Activated CD4-positive, alpha-beta T cell treated with anti-CD3 and anti-CD28 coated beads, Interleukin-2, Interleukin-6, amounts not matched to agents 100 ng/mL and 50 ng/mL, durations not matched to agents 16 hours and 8 hours (primary cell): ENCODE results near the gene PRUNE2.
A peak's percentile ranks its signal among the peaks of the same experiment; 100 is the strongest.

Experiments used
- DNase-seq: peaks from one replicate; pipeline ENCODE4 v3.0.0-alpha.2; 2020

PRUNE2 gene

DNA sequence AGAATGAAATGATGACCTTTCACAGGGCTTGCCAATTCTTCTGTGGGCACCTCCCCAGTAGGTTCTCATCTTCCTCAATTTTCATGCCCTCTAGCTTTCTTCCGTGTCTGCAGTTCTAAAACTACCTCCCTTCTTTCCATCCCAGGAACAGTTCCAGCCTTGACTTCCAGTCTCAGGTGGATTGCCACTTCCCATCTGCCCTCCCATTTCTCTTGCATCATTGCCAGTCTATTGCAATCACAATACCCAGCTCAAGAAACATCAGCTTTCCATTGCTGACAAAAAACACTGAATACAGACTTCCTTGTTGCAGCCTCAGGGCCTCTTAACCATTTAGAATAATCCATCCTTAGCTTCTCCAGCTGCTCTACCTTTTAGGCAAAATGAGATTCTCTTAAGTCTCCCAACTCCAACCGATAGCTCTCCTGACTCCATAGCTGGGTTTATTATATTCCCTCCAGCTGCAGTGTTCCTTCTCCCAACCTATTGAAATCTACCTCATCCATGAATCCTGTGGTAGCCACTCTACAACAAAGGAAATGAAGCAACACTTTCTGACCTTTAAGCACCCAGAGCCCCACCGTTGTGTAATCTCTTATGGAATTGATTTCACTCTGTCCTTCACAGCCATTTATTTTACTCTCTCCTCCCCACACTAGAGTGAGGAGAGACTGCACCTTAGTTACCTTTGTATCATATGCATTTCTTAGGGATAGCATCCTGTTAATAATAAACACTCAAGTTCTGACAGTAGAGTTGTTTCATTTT is 217.3 kb downstream of the PRUNE2 start:
- DNase-seq: no peak

DNA sequence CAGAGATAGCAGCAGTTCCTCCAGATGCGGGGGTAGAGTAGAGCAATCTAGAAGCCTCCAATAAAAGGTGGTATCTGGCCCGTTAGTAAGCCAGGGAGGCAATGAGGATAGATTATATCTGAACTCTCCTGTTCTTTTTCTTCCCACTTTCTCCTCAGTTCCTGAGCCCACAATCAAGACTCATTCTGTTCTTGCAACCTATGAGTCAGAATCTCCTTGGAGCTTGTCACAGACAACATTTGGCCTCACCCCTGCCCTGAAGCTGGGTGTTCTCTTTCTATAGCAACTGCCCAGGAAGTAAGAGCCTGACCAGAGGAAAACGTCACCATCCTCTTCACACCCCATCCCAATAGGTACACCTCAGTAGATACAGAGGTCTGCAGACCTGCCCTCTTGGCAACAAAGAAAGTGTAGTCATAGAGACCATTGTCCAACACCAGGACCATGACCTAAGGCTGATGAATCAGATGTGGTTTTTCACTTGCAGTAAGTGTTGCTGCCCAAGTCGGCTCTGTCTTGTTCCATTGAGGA is 218.0 kb downstream of the PRUNE2 start:
- peak; percentile 46 for DNase-seq

DNA sequence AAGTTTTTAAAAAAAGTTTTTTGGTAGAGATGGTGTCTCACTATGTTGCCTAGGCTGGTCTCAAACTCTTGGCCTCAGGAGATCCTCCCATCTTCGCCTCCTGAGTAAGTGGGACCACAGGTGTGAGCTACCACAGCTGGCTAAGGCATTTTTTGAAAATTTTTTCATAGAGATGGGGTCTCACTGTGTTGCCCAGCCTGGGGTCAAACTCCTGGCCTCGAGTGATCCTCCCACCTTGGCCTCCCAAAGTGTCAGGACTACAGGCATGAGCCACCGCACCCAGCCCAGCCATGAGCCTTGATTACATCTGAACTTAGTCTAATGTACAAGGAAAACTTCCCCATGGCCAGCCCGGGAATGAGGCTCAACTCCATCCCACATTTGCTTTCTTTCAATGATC is 219.2 kb downstream of the PRUNE2 start:
- DNase-seq: no peak

DNA sequence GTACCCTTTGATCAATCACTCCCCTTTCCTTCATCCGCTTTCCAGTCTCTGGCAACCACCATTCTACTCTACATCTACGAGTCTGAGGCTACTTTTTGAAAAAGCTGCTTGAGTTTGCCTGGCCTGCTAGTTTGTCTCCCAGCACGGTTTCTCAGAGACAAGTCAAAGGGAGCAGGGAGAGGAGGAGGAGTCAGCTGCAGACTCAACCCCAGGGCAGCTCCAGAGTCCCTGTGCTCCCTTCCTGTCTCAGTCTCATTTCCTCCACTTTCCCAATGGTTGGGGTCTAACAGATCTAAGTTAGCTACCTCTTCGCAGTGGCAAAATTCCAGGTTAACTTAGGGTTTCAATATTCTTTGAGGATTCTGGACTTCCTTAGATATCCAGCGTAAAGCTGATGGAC is 221.7 kb downstream of the PRUNE2 start:
- no peak for DNase-seq

DNA sequence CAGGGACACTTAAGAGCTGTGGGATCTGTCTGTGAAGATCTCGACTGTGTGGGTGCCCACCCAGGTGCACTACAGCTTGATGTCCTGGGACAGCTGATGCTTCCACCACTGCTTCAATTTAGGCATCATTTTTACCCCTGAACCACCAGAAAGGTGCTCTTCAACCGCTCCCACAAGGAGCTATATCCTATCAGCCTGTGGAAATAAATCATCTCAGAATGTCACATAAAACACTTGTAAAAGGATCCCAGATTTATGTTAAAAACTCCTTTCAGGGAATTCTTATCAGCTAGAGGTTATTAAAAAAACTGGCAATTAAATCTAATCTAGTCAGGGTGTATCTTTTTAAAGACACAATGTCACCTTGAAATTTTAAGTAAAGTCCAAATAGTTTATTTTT is 224.4 kb downstream of the PRUNE2 start:
- no peak for DNase-seq

DNA sequence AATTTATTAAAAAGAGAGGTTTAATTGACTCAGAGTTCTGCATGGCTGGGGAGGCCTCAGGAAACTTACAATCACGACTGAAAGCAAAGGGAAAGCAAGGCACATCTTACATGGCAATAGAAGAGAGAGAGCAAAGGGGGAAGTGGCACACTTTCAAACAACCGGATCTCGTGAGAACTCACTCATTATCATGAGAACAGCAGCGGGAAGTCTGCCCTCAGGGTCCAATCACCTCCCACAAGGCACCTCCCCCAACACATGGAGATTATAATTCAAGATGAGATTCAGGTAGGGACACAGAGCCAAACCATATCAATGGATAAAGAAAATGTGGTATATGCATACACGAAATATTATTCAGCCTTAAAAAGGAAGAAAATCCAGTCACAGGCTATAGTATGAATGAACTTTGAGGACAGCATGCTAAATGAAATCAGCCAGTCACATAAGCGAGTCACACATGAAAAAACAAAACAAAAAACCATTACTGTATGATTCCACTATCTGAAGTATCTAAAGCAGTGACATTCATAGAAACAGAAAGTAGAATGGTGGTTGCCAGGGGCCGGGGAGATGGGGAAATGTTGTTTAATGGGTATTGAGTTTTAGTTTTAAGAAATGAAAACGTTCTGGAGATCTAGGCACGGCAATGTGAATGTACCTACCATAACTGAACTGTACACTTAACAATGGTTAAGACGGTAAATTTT is 225.0 kb downstream of the PRUNE2 start:
- DNase-seq: no peak

DNA sequence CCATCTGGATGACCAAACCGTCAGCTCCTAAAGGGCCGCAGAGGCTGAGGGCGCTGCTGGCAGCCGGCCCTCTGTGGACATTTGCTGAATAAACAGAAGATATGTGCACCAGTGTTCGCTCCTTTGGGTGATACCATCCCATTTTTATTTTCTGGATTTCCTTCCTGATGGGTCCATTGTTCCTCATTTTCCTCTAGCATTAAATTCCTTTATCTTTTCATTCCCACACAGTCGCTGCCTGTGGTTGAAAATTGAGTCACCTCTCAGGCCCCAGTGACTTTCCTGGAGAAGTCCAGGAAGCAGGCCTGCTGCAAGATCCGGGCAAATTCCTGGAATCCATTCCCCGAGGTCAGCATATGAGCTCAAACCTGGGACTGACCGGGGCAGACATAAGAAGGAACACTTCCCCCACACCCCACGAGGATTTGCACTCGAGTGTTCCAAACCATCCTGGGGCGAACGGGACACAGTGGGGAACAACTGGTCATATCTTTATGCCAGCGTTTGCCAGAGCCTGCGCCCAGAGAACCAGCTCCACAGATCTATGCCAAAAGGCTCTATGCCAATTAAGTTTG is 228.3 kb downstream of the PRUNE2 start:
- DNase-seq: no peak

DNA sequence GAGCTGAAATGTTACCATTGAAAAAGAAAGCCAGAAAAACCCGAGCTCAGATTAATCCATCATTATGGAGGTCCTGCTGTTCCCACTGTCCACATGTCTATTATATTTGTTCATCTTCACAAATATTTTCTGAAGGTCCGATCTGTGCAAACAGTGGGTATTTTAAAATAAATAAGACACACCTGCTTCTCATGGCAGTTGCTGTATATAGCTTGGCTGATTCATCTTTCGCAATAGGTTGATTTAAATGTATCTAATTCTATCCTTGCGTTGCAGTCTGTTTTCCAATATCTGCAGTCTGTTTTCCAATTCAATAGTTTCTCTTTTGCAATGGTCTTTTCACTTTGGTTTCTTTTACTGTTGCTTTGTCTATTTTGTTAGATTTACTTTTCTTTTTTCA is 229.1 kb downstream of the PRUNE2 start:
- DNase-seq: no peak

DNA sequence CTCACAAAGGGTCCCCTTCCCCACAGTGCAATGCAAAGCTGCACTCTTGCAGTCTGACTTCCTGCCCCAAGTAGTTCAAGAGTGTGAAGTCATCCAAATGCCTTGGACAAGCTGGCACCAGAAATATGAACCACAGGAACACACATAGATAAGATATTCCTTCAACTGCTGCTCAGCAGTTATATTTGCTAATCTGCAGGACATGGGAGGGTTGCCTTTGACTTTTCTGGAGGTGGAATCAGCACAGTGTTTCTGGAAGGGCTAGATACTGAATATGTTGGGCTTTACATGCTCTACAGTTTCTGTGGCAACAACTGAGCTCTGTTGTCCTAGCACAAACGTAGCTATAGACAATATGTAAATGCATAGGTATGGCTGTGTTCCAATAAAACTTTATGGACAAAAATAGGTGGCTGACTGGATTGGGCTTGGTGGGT is 238.4 kb downstream of the PRUNE2 start:
- DNase-seq: no peak

DNA sequence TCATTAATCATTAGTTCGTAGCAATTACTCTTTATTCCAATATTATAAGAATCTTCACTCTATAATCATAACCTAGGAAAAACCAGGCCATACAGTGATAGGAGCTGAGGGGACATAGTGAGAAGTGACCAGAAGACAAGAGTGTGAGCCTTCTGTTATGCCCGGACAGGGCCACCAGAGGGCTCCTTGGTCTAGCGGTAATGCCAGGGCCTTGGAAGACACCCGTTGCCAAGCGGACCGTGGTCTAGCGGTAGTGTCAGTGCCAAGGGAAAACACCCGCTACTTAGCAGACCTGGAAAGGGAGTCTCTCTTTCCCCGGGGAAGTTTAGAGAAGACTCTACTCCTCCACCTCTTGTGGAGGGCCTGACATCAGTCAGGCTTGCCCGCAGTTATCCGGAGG is 239.9 kb downstream of the PRUNE2 start:
- peak; percentile 12 for DNase-seq

DNA sequence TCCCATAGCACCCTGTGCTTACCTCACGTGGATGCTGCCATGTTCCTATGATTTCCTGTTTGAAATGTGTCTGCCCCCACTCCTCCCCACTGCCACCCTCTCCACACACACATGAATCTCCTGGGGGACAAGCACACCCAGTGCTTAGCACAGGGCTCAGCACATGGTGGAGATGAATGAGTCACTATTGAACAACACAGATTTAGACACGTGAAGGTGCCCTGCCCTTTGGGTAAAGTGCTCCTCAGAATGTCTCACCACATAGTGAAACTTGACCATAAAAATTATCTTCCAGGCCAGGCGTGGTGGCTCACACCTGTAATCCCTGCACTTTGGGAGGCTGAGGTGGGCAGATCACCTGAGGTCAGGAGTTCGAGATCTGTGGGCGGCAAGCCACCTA is 240.5 kb downstream of the PRUNE2 start:
- no peak for DNase-seq

DNA sequence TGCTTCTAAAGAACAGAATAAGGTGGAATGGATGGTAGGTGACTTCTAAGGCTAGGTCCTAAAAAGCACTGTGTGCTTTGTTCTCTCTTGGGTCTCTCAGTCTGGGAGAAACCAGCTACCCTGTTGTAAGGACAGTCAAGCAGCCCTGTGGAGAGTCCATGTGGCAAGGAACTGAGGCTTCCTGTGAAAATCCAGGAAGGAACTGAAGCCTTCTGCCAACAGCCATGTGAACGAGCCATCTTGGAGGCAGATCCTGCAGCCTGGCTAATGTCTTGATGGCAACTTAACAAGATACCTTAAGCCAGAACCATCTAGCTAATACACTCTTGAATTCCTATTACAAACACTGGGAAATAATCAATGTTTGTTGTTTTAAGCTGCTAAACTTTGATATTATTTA is 241.8 kb downstream of the PRUNE2 start:
- no peak for DNase-seq

DNA sequence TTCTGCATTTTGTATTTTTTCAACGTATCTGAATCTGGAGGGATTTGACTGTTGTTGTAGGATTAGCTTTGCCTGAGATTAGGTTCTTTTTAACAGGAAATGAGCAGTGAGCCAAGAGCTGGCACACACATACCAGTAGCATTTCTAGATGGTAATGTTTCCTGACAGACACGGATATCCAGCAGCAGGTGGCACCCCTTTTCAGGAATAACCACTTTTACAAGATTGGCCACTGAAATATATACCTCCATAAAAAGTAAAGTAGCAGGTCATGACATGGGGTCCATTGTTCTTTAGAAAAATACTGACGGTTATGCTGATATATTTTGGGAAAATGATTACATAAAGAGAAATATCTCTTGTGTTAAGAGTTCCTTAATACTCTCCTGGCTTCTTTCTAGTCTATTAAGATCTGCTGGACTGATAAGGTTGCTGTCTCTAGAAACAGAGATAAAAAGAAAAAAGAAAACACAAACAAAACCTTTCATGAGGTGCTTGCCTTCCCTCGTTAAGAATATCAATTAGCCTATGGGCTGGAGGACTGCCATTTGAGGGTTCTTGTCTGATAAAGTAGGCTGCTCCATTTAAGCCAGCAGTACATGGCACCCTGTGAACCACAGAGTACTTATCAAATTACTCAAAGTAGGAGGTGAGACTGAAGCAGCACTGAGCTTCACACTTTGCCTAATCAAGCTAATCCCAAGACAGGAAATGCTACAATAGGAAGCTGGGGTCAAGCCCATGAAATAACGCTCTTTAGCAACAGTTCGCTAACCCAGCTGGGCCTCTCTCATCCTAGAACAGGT is 243.2 kb downstream of the PRUNE2 start:
- DNase-seq: peak; percentile 26

DNA sequence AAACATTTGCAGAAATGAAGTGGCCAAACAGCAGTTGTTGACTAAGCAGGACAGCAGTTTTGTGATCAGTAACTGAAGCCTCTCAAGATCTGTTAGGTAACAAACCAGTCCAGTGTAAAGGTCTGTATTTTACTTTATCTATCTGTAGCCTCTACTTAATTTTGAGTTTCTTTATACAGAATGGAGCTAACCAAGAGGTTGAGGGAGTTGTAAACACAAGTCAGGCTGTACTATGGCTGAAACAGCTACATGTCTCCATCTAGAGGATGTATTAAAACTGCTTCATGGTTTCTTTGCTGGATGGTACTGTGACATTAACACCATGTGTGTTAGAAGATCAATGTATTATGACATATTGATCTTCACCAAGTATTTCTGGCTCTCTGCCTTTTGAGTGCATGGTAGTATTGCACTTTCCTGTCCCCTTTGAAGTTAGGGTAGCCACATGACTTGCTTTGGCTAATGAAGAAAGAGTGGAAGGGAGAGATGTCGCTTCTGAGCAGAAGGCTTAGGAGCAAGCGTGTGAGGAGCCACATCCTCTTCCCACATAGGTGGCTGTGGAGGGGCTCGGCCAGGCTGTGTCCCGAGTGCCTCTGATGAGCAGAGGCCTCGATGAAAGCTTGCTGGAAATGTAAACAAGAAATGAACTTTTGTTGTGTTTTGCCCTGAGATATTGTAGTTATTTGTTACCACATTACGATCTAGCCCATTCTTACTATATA is 247.2 kb downstream of the PRUNE2 start:
- peak; percentile 50 for DNase-seq

DNA sequence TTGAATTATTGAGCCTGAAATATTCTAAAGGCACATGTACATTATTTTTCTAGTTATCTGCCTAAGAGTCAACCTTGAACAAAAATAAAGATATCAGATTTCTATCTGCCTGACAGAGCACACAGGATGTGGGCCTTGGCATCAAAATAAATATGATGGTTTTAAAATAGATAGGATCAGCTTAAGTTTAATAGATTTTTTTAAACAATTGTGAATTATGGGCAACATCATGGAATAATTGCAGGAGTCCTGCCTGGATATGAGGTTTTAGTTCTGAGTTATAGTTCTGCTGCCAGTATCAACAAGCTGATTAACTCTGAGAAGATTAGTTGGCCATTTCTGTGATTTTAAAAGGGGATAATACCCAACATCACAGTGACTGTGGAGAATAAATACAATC is 248.6 kb downstream of the PRUNE2 start:
- DNase-seq: no peak

DNA sequence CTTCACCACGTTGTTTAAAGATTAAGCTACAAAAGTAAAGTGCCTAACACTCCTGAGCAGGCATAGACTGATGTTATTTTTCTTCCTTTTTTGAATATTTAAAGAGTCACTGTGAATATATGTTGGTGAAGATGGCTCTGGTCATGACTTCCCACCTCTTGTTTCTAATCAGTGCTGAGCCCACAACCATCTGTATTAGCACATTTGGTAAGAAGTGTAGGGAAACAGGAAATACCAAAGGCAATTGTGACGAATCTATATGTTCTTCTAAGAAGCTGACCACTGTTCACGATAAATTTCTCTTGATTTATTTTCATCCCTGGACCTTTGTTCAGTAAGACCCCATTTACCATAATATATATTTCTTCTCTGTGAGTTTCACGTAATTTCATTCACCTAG is 249.9 kb downstream of the PRUNE2 start:
- DNase-seq: no peak

DNA sequence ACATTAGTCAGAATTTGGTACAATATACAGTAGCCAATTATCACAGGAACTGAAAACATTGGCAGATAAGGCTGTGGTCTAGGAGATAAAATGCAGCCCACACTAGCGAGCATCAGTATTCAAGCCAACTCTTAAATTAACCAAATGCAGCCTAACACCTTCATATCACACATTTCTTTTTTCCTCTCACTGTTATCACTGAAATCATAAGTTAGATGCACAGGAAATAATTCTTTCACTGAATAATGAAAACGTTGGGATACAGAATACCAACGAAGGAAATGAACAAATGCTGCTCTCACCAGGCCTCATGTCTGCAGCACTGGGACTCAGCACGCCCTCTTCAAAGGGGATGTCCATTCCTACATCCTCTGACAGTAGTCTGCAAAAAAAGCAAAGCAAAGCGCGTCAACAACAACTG is 250.8 kb downstream of the PRUNE2 start:
- no peak for DNase-seq

DNA sequence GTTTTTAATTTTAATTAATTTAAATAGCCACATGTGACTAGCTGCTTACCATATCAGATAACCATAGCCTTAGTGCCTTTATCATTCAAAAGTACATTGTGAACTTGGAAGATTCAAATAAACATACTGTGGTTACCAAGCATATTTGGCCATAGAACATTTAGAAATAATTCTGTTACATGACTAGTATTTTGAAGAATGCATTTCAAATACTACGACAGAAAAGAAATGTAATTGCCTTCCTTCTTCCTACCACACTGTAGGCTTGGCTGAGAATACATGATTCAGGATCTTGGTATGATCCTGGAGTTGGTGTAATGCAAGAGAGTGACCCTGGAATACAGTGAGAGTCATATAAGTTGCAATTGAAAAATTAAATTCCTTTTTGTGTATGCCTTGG is 251.3 kb downstream of the PRUNE2 start:
- DNase-seq: no peak

DNA sequence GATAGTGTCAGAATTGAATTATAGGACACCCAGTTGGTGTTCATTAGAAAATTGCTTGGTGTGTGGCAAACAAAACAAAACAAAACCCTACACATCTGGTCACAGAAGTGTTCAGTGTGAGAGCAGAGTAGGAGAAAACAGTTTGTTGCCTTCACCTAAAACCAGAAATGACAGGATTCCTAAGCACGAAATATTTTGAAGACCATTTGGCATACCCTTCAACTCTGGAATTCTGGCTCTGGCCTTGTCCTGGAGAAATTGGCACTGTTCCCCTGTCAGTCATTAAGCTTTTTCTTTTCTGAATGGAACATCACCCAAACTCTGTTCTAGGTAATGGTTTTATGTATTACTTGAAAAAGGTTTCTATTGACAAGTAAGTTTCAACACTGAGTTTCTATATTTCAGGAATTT is 251.9 kb downstream of the PRUNE2 start:
- DNase-seq: no peak

DNA sequence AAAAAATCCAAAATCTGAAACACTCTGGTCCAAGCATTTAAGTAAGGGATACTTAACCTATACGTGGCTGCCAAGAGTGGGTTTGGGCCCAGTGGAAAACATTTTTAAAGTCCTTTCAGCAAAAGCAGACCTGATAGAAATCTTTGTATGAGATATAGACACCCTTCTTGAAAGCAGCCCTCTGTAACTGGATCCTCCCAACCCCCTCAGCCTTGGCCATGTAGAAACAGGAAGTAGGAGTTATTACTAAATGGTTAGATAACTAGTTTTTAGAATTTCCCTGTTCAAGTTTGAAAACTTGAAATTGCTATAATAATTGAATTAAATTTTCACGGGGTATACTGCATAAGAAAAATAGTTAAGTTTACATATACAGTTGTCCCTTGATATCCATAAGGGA is 253.0 kb downstream of the PRUNE2 start:
- no peak for DNase-seq

DNA sequence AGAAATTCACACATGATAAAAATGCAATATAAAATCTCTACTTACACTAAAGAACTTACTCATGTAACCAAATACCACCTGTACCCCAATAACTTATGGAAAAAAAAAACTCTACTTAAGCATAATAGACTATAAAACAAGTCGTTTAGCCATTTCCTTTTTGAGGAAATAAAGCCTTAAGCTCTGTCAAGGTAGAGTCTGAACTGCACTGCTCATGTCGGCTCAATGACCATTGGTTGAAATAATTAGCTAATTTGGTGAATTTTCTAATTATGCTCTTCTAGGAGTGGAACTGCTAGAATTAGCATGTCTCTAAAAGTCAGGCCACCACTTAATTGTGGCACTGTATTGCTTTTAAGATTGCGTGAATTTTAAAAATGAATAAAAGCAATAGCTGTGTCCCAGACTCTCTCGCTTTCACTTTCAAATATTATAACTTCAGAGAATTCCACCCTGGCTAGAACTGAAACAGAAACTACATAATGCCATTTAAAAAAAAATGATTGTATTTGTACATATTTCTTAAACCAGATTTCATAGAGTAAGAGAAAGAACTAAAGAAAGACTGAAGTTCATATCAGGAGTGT is 254.7 kb downstream of the PRUNE2 start:
- no peak for DNase-seq

DNA sequence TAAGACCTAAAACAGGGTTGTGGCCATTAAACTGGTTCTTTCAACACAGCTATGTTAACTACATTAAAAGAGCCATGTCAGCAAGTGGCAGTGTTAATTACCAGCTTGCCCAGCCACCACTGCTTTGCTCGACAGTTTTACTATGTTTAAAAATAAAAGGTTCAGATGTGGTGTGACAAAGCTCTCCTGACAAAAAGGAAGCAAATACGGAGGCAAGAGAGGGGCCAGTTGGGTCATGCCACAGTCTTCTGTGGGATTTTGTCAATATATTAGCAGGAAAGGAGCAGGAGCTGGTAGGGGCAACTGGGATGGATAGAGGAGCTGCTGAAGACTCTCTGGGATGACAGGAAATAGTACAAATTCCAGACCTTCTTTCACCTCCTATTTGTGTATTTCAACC is 255.2 kb downstream of the PRUNE2 start:
- DNase-seq: no peak
